HL-60 (cell line): ENCODE results near the gene AGPAT2.
A peak's percentile ranks its signal among the peaks of the same experiment; 100 is the strongest.

Experiments used
- POLR2AphosphoS5 ChIP-seq: IDR thresholded peaks from 2 replicates; pipeline ENCODE4 v1.6.1; 2012; ENCODE audit warnings: low read depth
- TF ChIP-seq, protein P1 (sequence below): IDR thresholded peaks from 2 replicates; pipeline ENCODE4 v1.6.1; 2012; ENCODE audit warnings: low read depth; ENCODE audit not compliant: insufficient replicate concordance
- TF ChIP-seq, protein P2 (sequence below): IDR thresholded peaks from one replicate; pipeline ENCODE4 v1.5.1; 2011; ENCODE audit warnings: low read length, control low read depth, inconsistent platforms; ENCODE audit not compliant: insufficient read depth

DNA sequence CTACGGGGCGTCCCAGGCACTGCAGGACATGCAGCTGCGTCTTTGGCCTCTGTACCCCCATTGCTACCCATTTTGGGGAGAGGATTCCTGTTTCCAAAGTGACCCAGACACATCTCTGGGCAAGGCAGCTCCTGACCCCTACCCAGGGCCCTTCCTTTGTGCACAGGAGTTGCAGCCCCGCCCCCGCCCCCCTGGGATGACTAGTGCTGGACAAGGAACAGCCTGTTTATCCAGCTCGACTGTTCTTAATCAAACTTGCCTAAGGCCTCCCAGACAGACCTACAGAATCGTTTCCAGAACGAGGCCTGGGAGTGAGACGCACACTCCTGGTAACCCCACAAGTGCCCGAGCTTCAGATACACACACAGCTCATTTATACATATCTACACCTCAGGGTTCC lies 38.4 kb upstream of the AGPAT2 start:
- TF ChIP-seq, protein P1, sequence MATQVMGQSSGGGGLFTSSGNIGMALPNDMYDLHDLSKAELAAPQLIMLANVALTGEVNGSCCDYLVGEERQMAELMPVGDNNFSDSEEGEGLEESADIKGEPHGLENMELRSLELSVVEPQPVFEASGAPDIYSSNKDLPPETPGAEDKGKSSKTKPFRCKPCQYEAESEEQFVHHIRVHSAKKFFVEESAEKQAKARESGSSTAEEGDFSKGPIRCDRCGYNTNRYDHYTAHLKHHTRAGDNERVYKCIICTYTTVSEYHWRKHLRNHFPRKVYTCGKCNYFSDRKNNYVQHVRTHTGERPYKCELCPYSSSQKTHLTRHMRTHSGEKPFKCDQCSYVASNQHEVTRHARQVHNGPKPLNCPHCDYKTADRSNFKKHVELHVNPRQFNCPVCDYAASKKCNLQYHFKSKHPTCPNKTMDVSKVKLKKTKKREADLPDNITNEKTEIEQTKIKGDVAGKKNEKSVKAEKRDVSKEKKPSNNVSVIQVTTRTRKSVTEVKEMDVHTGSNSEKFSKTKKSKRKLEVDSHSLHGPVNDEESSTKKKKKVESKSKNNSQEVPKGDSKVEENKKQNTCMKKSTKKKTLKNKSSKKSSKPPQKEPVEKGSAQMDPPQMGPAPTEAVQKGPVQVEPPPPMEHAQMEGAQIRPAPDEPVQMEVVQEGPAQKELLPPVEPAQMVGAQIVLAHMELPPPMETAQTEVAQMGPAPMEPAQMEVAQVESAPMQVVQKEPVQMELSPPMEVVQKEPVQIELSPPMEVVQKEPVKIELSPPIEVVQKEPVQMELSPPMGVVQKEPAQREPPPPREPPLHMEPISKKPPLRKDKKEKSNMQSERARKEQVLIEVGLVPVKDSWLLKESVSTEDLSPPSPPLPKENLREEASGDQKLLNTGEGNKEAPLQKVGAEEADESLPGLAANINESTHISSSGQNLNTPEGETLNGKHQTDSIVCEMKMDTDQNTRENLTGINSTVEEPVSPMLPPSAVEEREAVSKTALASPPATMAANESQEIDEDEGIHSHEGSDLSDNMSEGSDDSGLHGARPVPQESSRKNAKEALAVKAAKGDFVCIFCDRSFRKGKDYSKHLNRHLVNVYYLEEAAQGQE, result no peak
- TF ChIP-seq, protein P2, sequence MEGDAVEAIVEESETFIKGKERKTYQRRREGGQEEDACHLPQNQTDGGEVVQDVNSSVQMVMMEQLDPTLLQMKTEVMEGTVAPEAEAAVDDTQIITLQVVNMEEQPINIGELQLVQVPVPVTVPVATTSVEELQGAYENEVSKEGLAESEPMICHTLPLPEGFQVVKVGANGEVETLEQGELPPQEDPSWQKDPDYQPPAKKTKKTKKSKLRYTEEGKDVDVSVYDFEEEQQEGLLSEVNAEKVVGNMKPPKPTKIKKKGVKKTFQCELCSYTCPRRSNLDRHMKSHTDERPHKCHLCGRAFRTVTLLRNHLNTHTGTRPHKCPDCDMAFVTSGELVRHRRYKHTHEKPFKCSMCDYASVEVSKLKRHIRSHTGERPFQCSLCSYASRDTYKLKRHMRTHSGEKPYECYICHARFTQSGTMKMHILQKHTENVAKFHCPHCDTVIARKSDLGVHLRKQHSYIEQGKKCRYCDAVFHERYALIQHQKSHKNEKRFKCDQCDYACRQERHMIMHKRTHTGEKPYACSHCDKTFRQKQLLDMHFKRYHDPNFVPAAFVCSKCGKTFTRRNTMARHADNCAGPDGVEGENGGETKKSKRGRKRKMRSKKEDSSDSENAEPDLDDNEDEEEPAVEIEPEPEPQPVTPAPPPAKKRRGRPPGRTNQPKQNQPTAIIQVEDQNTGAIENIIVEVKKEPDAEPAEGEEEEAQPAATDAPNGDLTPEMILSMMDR, result no peak
- peak; percentile 0; the same call in 1 of the 2 replicates for TF ChIP-seq POLR2AphosphoS5
